K562 (cell line): ENCODE measurements around the gene HDAC10. TPM values are rescaled to one million over a fixed set of nuclear protein-coding genes. Genes with fewer than 3 reads are reported as not detected.

Experiments
- ATAC-seq: fragments of 200-7000 bp; cut with Tn5 transposase; 3 replicates; pipeline ENCODE4 v1.9.1; 2020; ENCODE audit warnings: moderate library complexity
- BruUV-seq: library from RNA; stranded (reverse); fragments of 400-500 nt; replicated peaks from 2 replicates; lab custom pipeline; 2021; lab: Mats Ljungman, UMichigan
- CTCF ChIA-PET: fragments of 300-600 bp; formaldehyde crosslinking; extraction: SDS; loops from one replicate; lab custom pipeline; 2021; ENCODE audit warnings: low intra/inter-chr PET ratio; lab: Yijun Ruan, JAX
- POLR2A ChIA-PET: fragments of 300-600, 350-650 bp; sonication (Branson Sonifier 250); formaldehyde crosslinking; extraction: SDS; loops from one replicate; lab custom pipeline; 2021; ENCODE audit warnings: antibody characterized with exemption, inconsistent platforms; lab: Yijun Ruan, JAX
- DNase-seq, 4 experiments: peaks; one replicate each; pipeline versions ENCODE4 v3.0.0 to v3.0.0-alpha.2; 2011 to 2018; ENCODE audit warnings: low spot score in 3 of 4, mixed read lengths in 3 of 4; ENCODE audit errors: extremely low read depth in 1 of 4
- FAIRE-seq: peaks from 2 replicates; lab custom pipeline; 2011; peaks lifted over from hg19 to GRCh38; lab: Jason Lieb, UNC
- H2AFZ ChIP-seq: 2 replicates; pipeline ENCODE4 v1.6.0; 2011; ENCODE audit warnings: low read depth, low read length, control low read depth, inconsistent platforms
- H3K27ac ChIP-seq: fragments of 200-600 bp; 3 replicates; pipeline ENCODE4 v1.8.0; 2011; ENCODE audit warnings: low read depth, mild to moderate bottlenecking, control low read depth, inconsistent platforms, low read length, moderate library complexity, mixed read lengths; ENCODE audit errors: extremely low read depth
- H3K27me3 ChIP-seq, 2 experiments: fragments of 300-600 bp in 1 of 2; 2 replicates in 1 of 2; 3 replicates in 1 of 2; pipeline versions ENCODE4 v1.6.0 to v1.8.0; 2011; ENCODE audit warnings: inconsistent platforms in 2 of 2, low read length in 2 of 2, mild to moderate bottlenecking in 1 of 2, mixed read lengths in 1 of 2, moderate library complexity in 1 of 2; ENCODE audit not compliant: control insufficient read depth in 2 of 2, insufficient read depth in 2 of 2
- H3K36me3 ChIP-seq: fragments of 300-600 bp; 3 replicates; pipeline ENCODE4 v1.8.0; 2011; ENCODE audit warnings: mild to moderate bottlenecking, low read length, inconsistent platforms; ENCODE audit not compliant: control insufficient read depth, insufficient read depth
- H3K4me1 ChIP-seq, 2 experiments: fragments of 200-600 bp in 1 of 2; replicated peaks in 1 of 2; 2 replicates in 1 of 2; 3 replicates in 1 of 2; pipeline versions ENCODE4 v1.5.1 to v1.8.0; 2011; ENCODE audit warnings: inconsistent platforms in 2 of 2, low read length in 2 of 2, mild to moderate bottlenecking in 1 of 2, mixed read lengths in 1 of 2, moderate library complexity in 1 of 2; ENCODE audit not compliant: control insufficient read depth in 2 of 2, insufficient read depth in 2 of 2
- H3K4me2 ChIP-seq: 2 replicates; pipeline ENCODE4 v1.6.1; 2011; ENCODE audit warnings: low read length, control low read depth, inconsistent platforms, mixed read lengths; ENCODE audit not compliant: insufficient read depth
- H3K4me3 ChIP-seq: fragments of 200-600 bp; sonication (generic), shearing (Covaris generic); 2 replicates; pipeline ENCODE4 v1.5.1; 2016; ENCODE audit warnings: control low read depth, inconsistent platforms
- H3K79me2 ChIP-seq: fragments of 200-600 bp; 3 replicates; pipeline ENCODE4 v1.8.0; 2011; ENCODE audit warnings: low read length, inconsistent platforms; ENCODE audit not compliant: control insufficient read depth, insufficient read depth
- H3K9ac ChIP-seq, 2 experiments: 2 replicates each; pipeline versions ENCODE4 v1.6.0 to v1.6.1; 2011; ENCODE audit warnings: low read depth in 2 of 2, low read length in 2 of 2, control low read depth in 1 of 2, inconsistent platforms in 1 of 2, mild to moderate bottlenecking in 1 of 2, mixed read lengths in 1 of 2; ENCODE audit not compliant: insufficient read depth in 1 of 2
- H3K9me1 ChIP-seq: one replicate; pipeline ENCODE4 v1.6.0; 2011; ENCODE audit warnings: inconsistent platforms, mild to moderate bottlenecking, low read length, moderate library complexity; ENCODE audit not compliant: control insufficient read depth, insufficient read depth
- H3K9me3 ChIP-seq: replicated peaks from 2 replicates; pipeline ENCODE4 v1.5.1; 2011; ENCODE audit warnings: low read depth, low read length, inconsistent platforms; ENCODE audit not compliant: control insufficient read depth, insufficient read depth
- H4K20me1 ChIP-seq: replicated peaks from 2 replicates; pipeline ENCODE4 v1.6.1; 2011; ENCODE audit warnings: low read length, inconsistent platforms, mixed read lengths; ENCODE audit not compliant: control insufficient read depth, insufficient read depth
- ESRRA ChIP-seq: fragments of 450-650 bp; IDR thresholded peaks from 2 replicates; pipeline ENCODE4 v1.6.1; 2014; ENCODE audit warnings: low read depth, mild to moderate bottlenecking, moderate library complexity, borderline replicate concordance
- ETV5 ChIP-seq: sonication (generic); formaldehyde crosslinking; IDR thresholded peaks from 2 replicates; pipeline ENCODE4 v1.4.0; 2020; ENCODE audit warnings: low read depth, mild to moderate bottlenecking, missing genetic modification reagents
- MXI1 ChIP-seq: IDR thresholded peaks from 2 replicates; pipeline ENCODE4 v1.6.1; 2011; ENCODE audit warnings: low read depth, mild to moderate bottlenecking, improper control_type of control experiment, low read length
- PHB ChIP-seq: fragments of 250-450 bp; sonication (Bioruptor Pico); IDR thresholded peaks from 2 replicates; pipeline ENCODE4 v1.5.0; 2021
- RNF2 ChIP-seq: sonication (generic); IDR thresholded peaks from 2 replicates; pipeline ENCODE4 v1.6.1; 2016
- ZNF354B ChIP-seq: fragments of 250-450 bp; sonication (Bioruptor Pico); IDR thresholded peaks from 2 replicates; pipeline ENCODE4 v1.4.0; 2020
- ZNF785 ChIP-seq: fragments of 250-450 bp; sonication (Bioruptor Pico); IDR thresholded peaks from 2 replicates; pipeline ENCODE4 v1.4.0; 2020; ENCODE audit warnings: mild to moderate bottlenecking
- WGBS: fragments of 100-300 bp; shearing (Covaris generic); methylation state at CpG from one replicate; pipeline ENCODE4 v1.1.6; 2016; ENCODE audit warnings: low coverage, mixed read lengths; ENCODE audit not compliant: insufficient coverage; ENCODE audit errors: missing lambda C conversion rate; 5-methylcytosine and 5-hydroxymethylcytosine counted together
- in situ Hi-C: fragments of 300-500 bp; cut with MboI; formaldehyde crosslinking; loops from 4 replicates; pipeline ENCODE4 v1.15.0; 2018; ENCODE audit warnings: inconsistent platforms, mixed read lengths
- intact Hi-C: fragments of 100-400 bp; cut with micrococcal nuclease; formaldehyde crosslinking; loops from 2 replicates; pipeline ENCODE4 v1.14.2; 2022
- polyA plus RNA-seq, 8 experiments: library from polyadenylated mRNA; depleted of rRNA in 4 of 8; stranded (reverse) in 5 of 8; unstranded in 3 of 8; fragments of >200 nt; fragmentation: Nextera tagmentation in 2 of 8; fragmentation: Illumina TruSeq in 1 of 8; extraction: Ambion mirVana in 2 of 8; extraction: Trizol in 1 of 8; gene quantifications; 2 replicates each; pipeline versions ENCODE4 v1.2.1 to v1.2.3, GENCODE V29; 2011 to 2014; ENCODE audit warnings: inconsistent platforms in 1 of 8, missing spikeins in 1 of 8
- total RNA-seq, 7 experiments: library from RNA; depleted of rRNA in 6 of 7; stranded (reverse); fragments of >200 nt in 6 of 7; fragmentation: Illumina TruSeq in 2 of 7; extraction: Trizol in 2 of 7; gene quantifications; 2 replicates each; pipeline versions ENCODE4 v1.2.1 to v1.2.3, GENCODE V29; 2011 to 2021; ENCODE audit warnings: low replicate concordance in 1 of 7
- TF ChIP-seq, protein P1 (sequence below), 2 experiments: fragments of 450-650 bp; conservative IDR thresholded peaks; 2 replicates each; pipeline ENCODE4 v1.6.1; 2017; ENCODE audit warnings: mild to moderate bottlenecking in 2 of 2, moderate library complexity in 2 of 2

The HDAC10 gene
- total and polyA plus RNA-seq, 9 of the 15 experiments (the other 6 are each of a cell fraction or from before 2014, with no cell fraction given), result 0.10 to 44.2 (median 6.5) TPM

GRCh38 chr22:50242406-50242949 is 8.6 kb downstream of the HDAC10 start:
- WGBS, result 3% methylated on average over 14 of the region's 14 CpGs
- Histone ChIP-seq H3K9me3 (no peaks in the 10 kb centered on the region), H3K9ac (peak overlapping the region; percentile 80 to 90), H3K4me2 (peak overlapping the region; percentile 79), H3K4me1 (peaks cover 0 to 40% of the 10 kb centered on the region in 2 experiments; a peak in 3 of 5 replicates), H2AFZ (no peak overlapping the region), H3K36me3 (peaks cover 40% of the 10 kb centered on the region; the same call in 2 of the 3 replicates)
- peak; percentile 42 for FAIRE-seq
- BruUV-seq, result no TSS peak
- in situ Hi-C loops, result loop anchor here (5.0 kb wide), 1 partner anchor 100 kb away; the partner anchor contains the start of gene PPP6R2
- no peak for DNase-seq
- TF ChIP-seq, protein P1, sequence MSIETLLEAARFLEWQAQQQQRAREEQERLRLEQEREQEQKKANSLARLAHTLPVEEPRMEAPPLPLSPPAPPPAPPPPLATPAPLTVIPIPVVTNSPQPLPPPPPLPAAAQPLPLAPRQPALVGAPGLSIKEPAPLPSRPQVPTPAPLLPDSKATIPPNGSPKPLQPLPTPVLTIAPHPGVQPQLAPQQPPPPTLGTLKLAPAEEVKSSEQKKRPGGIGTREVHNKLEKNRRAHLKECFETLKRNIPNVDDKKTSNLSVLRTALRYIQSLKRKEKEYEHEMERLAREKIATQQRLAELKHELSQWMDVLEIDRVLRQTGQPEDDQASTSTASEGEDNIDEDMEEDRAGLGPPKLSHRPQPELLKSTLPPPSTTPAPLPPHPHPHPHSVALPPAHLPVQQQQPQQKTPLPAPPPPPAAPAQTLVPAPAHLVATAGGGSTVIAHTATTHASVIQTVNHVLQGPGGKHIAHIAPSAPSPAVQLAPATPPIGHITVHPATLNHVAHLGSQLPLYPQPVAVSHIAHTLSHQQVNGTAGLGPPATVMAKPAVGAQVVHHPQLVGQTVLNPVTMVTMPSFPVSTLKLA (conservative IDR thresholded peaks at IDR 0.05), result peak in 1 of 2 experiments; percentile 17; a peak in 1 of 4 replicates
- TF ChIP-seq ESRRA, result no peak
- no peak for TF ChIP-seq RNF2
- TF ChIP-seq PHB (CRISPR knock-in tag), result no peak
- no peak for TF ChIP-seq ETV5
- no peak for TF ChIP-seq ZNF785 (CRISPR knock-in tag)
- TF ChIP-seq MXI1, result 0 out of 2 replicates have a peak, but pooled peaks have one; percentile 41
- TF ChIP-seq ZNF354B, result no peak
- TF ChIP-seq, all 486 proteins: peak for 2
- Histone ChIP-seq H3K27me3 (no peaks in the 10 kb centered on the region), H3K9me1 (no peaks in the 10 kb centered on the region), H3K79me2 (peaks cover 73% of the 10 kb centered on the region), H4K20me1 (peaks cover 15% of the 10 kb centered on the region), H3K4me3 (peak overlapping the region; percentile 76), H3K27ac (peak overlapping the region; percentile 41; the same call in 1 of the 3 replicates)
- POLR2A ChIA-PET, result interaction anchor here (0.5 to 1.9 kb wide), 4 partner anchors 9 to 437 kb away, joined by 3 to 5 read pairs (median 4); partner anchors contain the start of gene HDAC10
- CTCF ChIA-PET, result interaction anchor here (0.6 to 1.0 kb wide), 2 partner anchors 17 to 100 kb away, joined by 3 to 4 read pairs; no protein-coding TSS in a partner anchor
- intact Hi-C loops, result loop anchor here (5.0 kb wide), 1 partner anchor 255 kb away; no protein-coding TSS in a partner anchor
- no peak for ATAC-seq
